ENCODE measurements around the gene PIK3AP1. TPM values are rescaled to one million over a fixed set of nuclear protein-coding genes. Genes with fewer than 3 reads are reported as not detected.

The PIK3AP1 gene
- total RNA-seq, 4 donors from 2014 or later = 16.6 to 34.7 (median 29.7) TPM

- no peak for TF ChIP-seq CTCF (IDR thresholded peaks at IDR 0.05)
- ATAC-seq (ENCODE audit: low FRiP score) = no peak
- no peak for DNase-seq (ENCODE audit: low spot score)
Observed at GRCh38 chr10:96695975-96696634, 24.2 kb downstream of the PIK3AP1 start.

GRCh38 chr10:96695366-96695765 is 24.9 kb downstream of the PIK3AP1 start:
- ATAC-seq (ENCODE audit: low FRiP score) = no peak
- no peak for TF ChIP-seq CTCF (IDR thresholded peaks at IDR 0.05)
- DNase-seq (ENCODE audit: low spot score) = no peak

- DNase-seq (ENCODE audit: low spot score) (no peak), ATAC-seq (ENCODE audit: low FRiP score) (no peak)
- no peak for TF ChIP-seq CTCF (IDR thresholded peaks at IDR 0.05)
Observed at GRCh38 chr10:96693431-96693830, 26.9 kb downstream of the PIK3AP1 start.

GRCh38 chr10:96692427-96692826 is 27.9 kb downstream of the PIK3AP1 start:
- ATAC-seq (ENCODE audit: low FRiP score) = no peak
- DNase-seq (ENCODE audit: low spot score) = no peak

GRCh38 chr10:96691761-96692160 is 28.6 kb downstream of the PIK3AP1 start:
- TF ChIP-seq CTCF (IDR thresholded peaks at IDR 0.05) = no peak
- no peak for ATAC-seq (ENCODE audit: low FRiP score)
- no peak for DNase-seq (ENCODE audit: low spot score)

More at GRCh38 chr10:96692427-96692826, 27.9 kb downstream of the PIK3AP1 start:
- TF ChIP-seq CTCF (IDR thresholded peaks at IDR 0.05) = no peak

GRCh38 chr10:96690755-96691730 is 29.3 kb downstream of the PIK3AP1 start:
- TF ChIP-seq CTCF (IDR thresholded peaks at IDR 0.05) = no peak
- no peak for ATAC-seq (ENCODE audit: low FRiP score)
- DNase-seq (ENCODE audit: low spot score) = no peak
